ENCODE results near the gene LRRC8E. TPM values are rescaled to one million over a fixed set of nuclear protein-coding genes. Genes with fewer than 3 reads are reported as not detected.

The LRRC8E gene
- total and polyA plus RNA-seq, 10 of the 15 experiments (the other 5 are each of a cell fraction or from before 2014, with no cell fraction given): 0.04 to 0.32 (median 0.25) TPM; not detected in 7

GRCh38 chr19:7859831-7860713, 28.2 kb upstream of the LRRC8E start:
- Histone ChIP-seq H3K9ac (ENCODE audit: control insufficient read depth, insufficient read depth, low read length) (no peak overlapping the region), H3K27ac (ENCODE audit: control insufficient read depth, insufficient read depth) (no peak overlapping the region), H2AFZ (ENCODE audit: control insufficient read depth, low read depth, low read length) (no peak overlapping the region), H3K4me1 (ENCODE audit: control insufficient read depth, insufficient read depth, low read length) (peaks cover 7% of the 10 kb centered on the region; the same call in 1 of the 2 replicates), H3K4me2 (ENCODE audit: control insufficient read depth, insufficient read depth) (no peak overlapping the region), H3K36me3 (ENCODE audit: control insufficient read depth in 2 of 2, insufficient read depth in 2 of 2, low read length in 1 of 2) (no peaks in the 10 kb centered on the region), H3K79me2 (ENCODE audit: control insufficient read depth, insufficient read depth, low read length) (no peaks in the 10 kb centered on the region), H3K9me3 (replicated peaks; ENCODE audit: control insufficient read depth, insufficient read depth, low read length) (no peaks in the 10 kb centered on the region; the same call in 2 of the 3 replicates), H3K27me3 (replicated peaks in 1 of 2; ENCODE audit: control insufficient read depth in 2 of 2, insufficient read depth in 2 of 2, low read length in 1 of 2) (peaks cover 2 to 13% of the 10 kb centered on the region in 2 experiments; a peak in 3 of 4 replicates), H3K4me3 (no peak overlapping the region), H4K20me1 (ENCODE audit: control insufficient read depth, insufficient read depth) (no peaks in the 10 kb centered on the region)
- WGBS (ENCODE audit: insufficient coverage, insufficient replicate concordance, low lambda C conversion rate, missing lambda C conversion rate): 73% methylated on average over 22 of the region's 22 CpGs
- BruUV-seq (replicated peaks): no TSS peak
- ChIA-PET SMC1A (ENCODE audit: uncharacterized antibody, unreplicated experiment) (no interaction called here), RAD21 (ENCODE audit: unreplicated experiment) (no interaction called here), CTCF (no interaction called here), POLR2A (no interaction called here)
- ATAC-seq (no peak), DNase-seq (ENCODE audit: low read depth, low spot score) (no peak), FAIRE-seq (no peak)
- in situ Hi-C loops (cut with MboI): no loop called here
- intact Hi-C loops (cut with micrococcal nuclease; ENCODE audit: unreplicated experiment): no loop called here
- TF ChIP-seq POLR2AphosphoS2 (IDR thresholded peaks at IDR 0.05; ENCODE audit: low read depth, low read length) (no peak), ESRRA (IDR thresholded peaks at IDR 0.05; ENCODE audit: low read length) (no peak), SMC3 (IDR thresholded peaks at IDR 0.05; ENCODE audit: borderline replicate concordance, low read length) (no peak), NFXL1 (IDR thresholded peaks at IDR 0.05; ENCODE audit: borderline replicate concordance) (no peak), NRF1 (conservative IDR thresholded peaks at IDR 0.05; ENCODE audit: low read depth, low read length) (no peak), CTCF (IDR thresholded peaks at IDR 0.05 in 2 of 3, conservative IDR thresholded peaks at IDR 0.05 in 1 of 3; ENCODE audit: control insufficient read depth in 2 of 3, extremely low read depth in 1 of 3, insufficient read depth in 1 of 3, low read depth in 3 of 3, low read length in 3 of 3) (no peak), E2F8 (IDR thresholded peaks at IDR 0.05; ENCODE audit: low read depth, partially characterized antibody) (no peak), RELA (IDR thresholded peaks at IDR 0.05; ENCODE audit: borderline replicate concordance, partially characterized antibody) (no peak)
